Left lobe of liver (tissue), 2 donors: Measurements from ENCODE around the gene ZFYVE28. TPM values are rescaled to one million over a fixed set of nuclear protein-coding genes. Genes with fewer than 3 reads are reported as not detected.
A peak's percentile ranks its signal among the peaks of the same experiment; 100 is the strongest.
"Not testable (repeated sequence)": the region's sequence is repeated elsewhere in the genome, so short reads cannot be mapped to it uniquely, and the experiment has no call there.

ENCODE experiments used
- ATAC-seq: fragments of 200-7000 bp; cut with Tn5 transposase; one replicate; pipeline ENCODE4 v1.9.1; 2020; ENCODE audit warnings: mild to moderate bottlenecking, moderate library complexity
- DNase-seq: peaks from one replicate; pipeline ENCODE4 v3.0.0-alpha.2; 2020; ENCODE audit warnings: low spot score
- total RNA-seq: library from RNA; stranded (reverse); gene quantifications from one replicate; pipeline ENCODE4 v1.2.1, GENCODE V29; 2021
- donor health status: DM: no; HTN: no; CAD: no; lungs with moderate emphysema.
- donor health status: DM: no; HTN: yes; CAD: no.

The ZFYVE28 gene
- total RNA-seq, 1 donor from 2014 or later, result 12.7 TPM

DNA sequence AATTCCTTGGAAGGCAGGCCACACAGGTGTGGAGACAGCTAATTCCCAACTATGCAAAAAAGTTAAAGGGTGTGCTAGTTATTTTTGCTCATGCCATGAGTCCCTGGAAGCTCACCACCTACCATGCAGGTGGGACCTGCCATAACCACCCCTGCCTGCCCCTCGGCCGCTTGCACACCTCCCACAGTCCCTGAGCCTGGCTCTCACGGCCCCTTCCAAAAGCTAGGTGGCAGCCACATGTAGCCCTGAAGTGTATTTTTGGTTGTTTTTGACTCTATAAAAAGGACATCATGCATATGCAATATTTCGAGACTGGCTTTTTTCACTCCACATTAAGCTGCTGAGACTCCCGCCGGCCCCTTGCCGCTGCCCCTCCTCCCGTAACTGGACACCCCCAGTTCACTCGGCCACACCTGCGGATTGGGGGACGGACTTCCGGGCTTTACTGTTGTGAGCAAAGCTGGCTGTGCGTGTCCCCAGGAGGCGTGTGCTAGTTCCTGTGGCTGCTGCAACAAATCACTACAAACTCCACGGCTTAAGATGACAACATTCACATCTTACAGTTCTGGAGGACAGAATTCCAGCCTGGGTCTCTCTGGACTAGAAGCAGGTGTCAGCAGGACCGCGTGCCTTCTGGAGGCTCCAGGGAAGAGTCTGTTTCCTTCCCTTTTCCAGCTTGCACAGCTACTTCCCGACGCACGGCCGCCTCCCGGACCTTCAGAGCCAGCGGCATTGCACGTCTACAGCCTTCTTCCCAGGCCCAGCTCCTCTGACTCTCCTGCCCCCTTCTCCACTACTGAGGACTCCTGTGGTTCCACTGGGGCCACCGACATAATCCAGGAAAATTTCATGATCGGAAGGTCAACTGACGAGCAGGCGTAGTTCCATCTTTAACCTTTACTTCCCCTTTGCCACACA lies 24.8 kb downstream of the ZFYVE28 start:
- DNase-seq, result no peak
- no peak for ATAC-seq

GRCh38 chr4:2390784-2391421 lies 27.5 kb downstream of the ZFYVE28 start:
- ATAC-seq (no peak), DNase-seq (no peak)

DNA sequence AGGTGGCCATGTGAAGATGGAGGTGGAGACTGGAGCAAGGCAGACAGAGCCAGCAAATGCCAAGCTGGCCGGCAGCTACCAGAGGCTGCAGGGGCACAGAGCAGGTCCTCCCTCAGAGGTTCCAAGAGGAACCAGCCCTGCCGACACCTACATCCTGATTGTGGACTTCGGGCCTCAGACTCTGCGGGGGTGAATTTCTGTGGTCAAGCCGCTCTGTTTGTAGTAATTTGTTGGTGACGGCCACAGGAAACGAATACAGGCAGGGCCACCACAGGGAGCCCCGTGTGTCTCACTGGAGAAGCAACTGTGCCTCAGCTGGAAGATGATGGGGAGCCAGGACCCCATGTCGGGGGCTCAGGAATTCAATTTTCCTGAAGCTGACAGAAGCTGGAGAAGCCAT lies 28.3 kb downstream of the ZFYVE28 start:
- no peak for DNase-seq
- no peak for ATAC-seq

DNA sequence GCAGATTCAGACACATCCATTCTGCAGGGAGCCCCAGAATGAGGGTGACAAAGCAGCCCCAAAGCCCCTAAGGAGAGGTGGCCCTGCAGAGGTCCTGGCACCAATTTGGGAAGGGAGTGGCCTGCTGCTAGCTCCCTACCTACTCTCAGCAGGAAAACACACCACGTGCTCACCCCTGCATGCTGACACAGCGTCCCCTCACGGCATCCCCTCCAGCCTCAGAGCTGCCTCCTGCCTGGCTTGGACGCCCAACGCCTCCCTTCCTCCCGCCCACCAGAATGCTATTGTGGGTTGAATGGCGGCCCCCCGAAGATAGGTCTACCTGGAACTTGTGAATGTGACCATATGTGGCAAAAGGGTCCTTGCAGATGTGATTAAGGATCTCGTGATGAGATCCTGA lies 28.8 kb downstream of the ZFYVE28 start:
- ATAC-seq (no peak), DNase-seq (no peak)

DNA sequence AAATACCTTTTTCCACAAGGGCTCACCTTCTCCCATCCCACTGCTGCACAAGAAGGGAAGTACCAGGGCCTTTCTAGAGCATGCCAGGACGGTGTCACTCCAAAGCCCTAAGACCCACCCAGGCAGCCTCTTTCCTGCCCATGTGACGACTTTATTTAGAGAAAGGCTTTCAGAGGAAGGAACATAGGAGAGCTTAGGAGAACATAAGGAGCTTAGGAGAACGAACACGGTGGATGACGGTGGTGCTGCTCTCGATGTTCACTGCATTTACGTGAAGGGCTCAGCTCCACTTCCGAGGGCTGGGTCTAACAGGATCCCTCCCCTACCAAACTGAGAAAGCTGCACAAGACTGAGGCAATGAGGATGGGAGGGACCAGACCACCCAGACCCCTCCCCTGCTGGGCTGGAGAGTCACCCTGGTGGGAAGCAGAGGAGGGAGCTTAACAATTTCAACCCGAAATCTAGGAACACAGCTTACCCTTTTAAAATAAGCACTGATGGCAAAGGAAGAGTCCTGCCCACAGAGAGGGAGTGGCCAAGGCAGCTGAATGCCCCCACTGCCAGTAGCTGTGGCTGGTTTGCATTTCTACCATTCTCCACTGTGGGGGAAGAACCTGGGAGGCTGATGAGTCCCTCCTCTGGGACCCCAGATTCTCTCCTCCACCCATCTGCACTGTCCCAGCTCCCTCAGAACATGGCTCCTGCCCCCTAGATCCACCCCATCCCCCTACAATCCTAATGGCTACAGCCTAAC lies 29.8 kb downstream of the ZFYVE28 start:
- no peak for DNase-seq

DNA sequence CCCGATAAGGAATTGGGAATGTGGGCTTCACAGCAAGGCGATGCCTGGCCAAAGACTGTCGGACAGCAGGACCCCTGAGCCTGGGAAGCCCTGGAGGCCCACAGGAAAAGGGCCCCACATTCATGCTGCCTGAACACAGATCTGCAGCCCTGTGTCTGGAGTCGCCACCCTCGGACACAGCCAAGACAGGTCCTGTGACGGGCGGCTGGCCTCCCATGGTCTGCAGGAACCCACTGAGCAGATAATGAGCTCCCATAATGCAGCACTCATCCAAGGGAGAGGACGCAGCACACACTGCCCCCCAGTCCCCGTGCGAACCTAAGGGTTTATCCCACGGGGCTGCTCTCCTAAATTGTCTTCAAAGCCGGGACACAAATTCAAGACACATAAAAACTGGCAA lies 30.6 kb downstream of the ZFYVE28 start:
- no peak for DNase-seq
- ATAC-seq, result no peak

More for the DNA sequence above, 29.8 kb downstream of the ZFYVE28 start:
- ATAC-seq, result no peak

DNA sequence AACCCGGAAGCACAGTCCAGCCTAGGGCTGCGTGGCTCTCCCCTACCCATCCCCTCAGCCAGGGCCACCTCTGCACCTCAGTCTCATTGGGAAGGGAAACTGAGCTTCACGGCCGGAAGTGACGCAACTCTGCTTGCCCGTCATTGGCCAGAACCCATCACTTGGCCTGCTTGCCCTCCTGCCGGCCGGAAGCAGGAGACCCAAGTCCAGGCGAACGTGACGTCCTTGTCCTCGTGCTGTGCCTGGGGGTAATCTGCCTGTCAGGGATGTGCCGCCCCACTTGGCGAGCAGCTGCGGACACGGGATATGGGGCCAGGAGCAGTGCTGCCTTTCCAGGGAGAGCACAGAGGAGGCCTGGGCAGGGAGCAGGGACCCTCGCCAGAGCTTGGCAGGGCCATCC lies 31.2 kb downstream of the ZFYVE28 start:
- ATAC-seq (no peak), DNase-seq (no peak)

DNA sequence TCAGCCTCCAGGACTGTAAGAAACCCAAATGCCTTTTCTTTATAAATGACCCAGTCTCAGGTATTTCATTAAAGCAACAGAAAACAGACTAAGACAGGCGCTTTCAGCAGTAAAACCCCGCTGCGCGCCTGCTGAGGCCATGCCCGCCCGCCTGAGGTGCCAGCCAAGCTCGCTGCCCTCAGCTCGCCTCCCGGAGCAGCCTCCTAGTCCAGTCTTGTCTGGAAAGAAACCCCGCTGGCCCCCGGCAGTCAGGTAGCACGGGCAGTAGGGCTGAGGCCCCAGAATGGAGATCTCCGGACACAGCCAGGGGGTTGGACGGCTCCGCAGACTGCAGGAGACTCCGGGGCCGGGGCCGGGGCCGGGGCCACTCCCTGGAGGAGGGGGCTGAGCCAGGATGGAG lies 31.7 kb downstream of the ZFYVE28 start:
- ATAC-seq (no peak), DNase-seq (no peak)

GRCh38 chr4:2385516-2385915 lies 32.9 kb downstream of the ZFYVE28 start:
- ATAC-seq (peak; percentile 99), DNase-seq (peak; percentile 85)

DNA sequence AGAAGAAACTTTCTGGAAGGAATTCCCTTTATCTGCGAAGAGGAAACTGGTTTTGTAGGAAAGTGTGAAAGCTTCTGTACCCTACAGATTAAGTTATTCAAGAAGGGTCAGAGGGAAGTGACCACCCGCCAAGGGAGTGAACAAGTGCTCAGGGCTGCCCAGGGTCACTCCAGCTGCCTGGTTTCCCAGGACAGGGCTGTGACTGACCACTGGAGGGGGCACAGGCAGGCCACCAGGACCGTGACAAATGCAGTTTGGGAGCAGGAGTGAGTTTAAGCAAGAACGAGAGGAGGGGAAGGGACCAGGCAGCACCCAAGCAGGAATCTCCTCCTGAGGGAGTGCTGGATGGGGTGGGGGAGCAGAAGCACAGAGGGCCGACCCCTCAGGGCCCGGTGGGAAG lies 34.2 kb downstream of the ZFYVE28 start:
- ATAC-seq (no peak), DNase-seq (no peak)

GRCh38 chr4:2383760-2384159 lies 34.7 kb downstream of the ZFYVE28 start:
- DNase-seq (no peak), ATAC-seq (no peak)

DNA sequence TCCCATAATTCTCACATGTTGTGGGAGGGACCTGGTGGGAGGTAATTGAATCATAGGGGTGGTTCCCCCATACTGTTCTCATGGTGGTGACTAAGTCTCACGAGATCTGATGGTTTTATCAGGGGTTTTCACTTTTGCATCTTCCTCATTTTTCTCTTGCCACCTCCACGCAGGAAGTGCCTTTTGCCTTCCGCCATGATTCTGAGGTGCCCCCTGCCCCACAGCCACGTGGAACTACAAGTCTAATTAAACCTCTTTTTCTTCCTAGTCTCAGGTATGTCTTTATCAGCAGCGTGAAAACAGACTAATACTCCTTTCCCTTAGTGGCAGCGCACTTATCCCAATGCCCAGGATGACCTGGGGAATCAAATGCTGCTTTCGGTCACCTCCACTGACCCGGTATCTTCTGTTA lies 35.2 kb downstream of the ZFYVE28 start:
- DNase-seq, ATAC-seq: not testable (repeated sequence)

DNA sequence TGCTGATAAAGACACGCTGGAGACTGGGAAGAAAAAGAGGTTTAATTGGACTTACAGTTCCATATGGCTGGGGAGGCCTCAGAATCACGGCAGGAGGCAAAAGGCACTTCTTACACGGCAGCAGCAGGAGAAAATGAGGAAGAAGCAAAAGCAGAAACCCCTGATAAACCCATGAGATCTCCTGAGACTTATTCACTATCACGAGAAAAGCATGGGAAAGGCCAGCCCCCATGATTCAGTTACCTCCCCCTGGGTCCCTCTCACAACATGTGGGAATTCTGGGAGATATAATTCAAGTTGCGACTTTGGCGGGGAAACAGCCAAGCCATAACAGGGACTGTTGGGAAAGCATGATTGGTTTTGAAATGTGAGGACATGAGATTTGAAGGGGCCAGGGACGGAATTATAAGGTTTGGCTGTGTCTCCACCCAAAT lies 35.7 kb downstream of the ZFYVE28 start:
- ATAC-seq, DNase-seq: not testable (repeated sequence)

DNA sequence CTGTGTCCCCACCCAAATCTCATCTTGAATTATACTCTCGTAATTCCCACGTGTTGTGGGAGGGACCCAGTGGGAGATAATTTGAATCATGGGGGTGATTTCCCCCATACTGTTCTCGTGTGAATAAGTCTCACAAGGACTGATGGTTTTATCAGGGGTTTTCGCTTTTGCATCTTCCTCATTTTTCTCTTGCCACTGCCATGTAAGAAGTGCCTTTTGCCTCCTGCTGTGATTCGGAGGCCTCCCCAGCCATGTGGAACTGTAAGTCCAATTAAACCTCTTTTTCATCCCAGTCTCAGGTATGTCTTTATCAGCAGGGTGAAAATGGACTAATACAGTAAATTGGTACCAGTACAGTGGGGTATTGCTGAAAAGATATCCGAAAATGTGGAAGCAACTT lies 37.9 kb downstream of the ZFYVE28 start:
- ATAC-seq, DNase-seq: not testable (repeated sequence)

DNA sequence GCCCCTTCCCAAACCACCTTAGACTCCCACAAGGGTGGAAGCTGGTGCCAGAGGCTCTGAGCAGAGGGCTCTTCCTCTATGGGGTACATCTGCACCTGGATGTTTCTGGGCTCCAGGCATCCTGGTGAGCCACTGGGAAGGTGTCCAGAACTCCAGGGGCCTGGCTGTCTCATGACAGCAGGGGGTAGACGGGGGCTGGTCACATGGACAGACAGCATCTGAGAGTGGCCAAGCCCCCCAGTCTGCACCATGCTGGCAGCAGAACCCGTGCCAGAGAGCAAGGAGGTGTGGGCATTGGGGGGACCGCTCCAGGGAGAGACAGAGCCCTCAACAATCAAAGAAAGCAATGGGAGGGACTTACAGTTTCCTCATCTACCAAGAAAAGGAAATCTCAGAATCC lies 39.5 kb downstream of the ZFYVE28 start:
- DNase-seq, result no peak
- ATAC-seq, result no peak

DNA sequence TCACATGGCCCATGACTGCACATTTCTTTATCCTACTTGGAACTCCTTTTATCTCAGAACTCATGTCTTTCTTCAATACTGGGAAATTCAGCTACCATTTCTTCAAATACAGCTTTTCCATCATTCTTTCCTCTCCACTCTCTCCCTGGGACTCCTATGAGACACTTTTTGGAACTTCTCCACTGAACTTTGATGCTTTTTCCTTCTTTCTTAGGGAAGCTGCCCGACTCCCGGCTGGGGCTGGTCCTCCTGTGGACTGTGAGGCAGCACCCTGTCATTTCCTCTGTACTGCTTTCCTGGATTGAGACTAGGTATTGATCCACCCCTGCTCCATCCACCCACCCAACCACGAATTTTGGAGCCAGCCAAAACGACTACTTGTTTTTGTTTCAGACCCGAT lies 40.0 kb downstream of the ZFYVE28 start:
- DNase-seq (no peak), ATAC-seq (no peak)

DNA sequence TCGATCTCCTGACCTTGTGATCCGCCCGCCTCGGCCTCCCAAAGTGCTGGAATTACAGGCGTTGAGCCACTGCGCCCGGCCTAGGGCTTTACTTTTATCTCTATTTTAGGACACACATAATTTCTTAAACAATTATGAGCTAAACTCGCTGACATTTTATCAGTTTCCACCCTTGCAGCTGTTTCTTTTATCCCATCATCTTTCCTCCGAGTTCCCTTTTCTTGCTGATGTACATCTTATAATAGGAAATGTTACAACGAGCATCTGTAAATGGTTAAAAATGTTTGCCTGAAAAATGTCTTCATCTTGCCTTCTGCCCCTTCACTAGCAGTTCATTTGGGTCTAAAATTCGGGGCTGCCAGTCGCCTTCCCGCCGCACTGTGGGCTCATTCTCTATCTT lies 41.2 kb downstream of the ZFYVE28 start:
- DNase-seq (no peak), ATAC-seq (no peak)

DNA sequence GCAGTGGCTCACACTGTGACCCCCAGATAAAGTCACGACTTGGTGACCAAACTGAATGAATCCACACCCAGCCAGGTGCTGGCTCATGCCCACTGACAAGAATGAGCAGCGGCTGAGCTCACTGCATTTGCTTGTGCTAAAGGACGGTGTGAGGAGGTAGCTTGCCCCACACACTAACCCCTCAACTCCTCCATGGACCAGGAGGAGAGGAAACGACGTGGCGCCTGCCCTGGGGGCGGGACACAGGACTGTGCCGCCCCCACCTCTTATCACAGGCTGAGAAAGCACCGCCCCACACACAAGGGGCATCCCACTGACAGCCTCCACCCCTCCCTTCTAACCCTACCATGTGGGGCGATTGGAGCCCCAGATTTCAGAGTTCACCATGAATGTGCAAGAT lies 43.0 kb downstream of the ZFYVE28 start:
- no peak for DNase-seq

GRCh38 chr4:2373532-2373931 lies 44.9 kb downstream of the ZFYVE28 start:
- ATAC-seq (no peak), DNase-seq (no peak)

More for the DNA sequence above, 43.0 kb downstream of the ZFYVE28 start:
- no peak for ATAC-seq

DNA sequence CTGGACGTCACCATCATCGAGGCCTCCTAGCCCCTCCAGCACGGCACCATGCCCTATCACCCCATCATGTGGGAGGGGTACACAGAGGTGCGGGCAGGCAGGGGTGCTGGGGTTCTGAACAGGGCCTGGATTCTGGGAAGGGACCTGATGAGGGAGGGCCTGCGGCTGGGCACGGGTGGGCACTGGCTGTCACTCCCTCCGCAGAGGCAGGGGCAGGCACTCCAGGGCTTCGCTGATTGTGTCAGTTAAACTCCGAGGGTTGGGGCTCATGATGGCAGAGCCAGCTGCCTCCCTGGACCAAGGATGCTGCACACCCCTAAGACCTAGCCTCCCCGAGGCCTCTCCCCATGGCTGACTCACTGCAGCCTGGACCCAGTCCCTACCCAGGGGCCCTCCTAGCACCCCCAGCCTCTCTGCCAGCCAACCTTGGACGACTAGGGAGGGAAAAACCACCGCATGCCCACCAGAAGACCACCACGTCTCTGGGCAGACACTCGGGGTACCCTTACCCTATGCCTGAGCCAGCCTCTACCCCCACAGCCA lies 45.9 kb downstream of the ZFYVE28 start:
- DNase-seq, result no peak
- no peak for ATAC-seq
